Neuron (in vitro differentiated cells): ENCODE results near the gene PCARE.

Source experiments
- H2AFZ ChIP-seq: one replicate; pipeline ENCODE4 v1.6.1; 2013; ENCODE audit warnings: low read depth, mild to moderate bottlenecking, inconsistent platforms, low read length, moderate library complexity
- H3K27me3 ChIP-seq: one replicate; pipeline ENCODE4 v1.6.1; 2013; ENCODE audit warnings: low read length; ENCODE audit not compliant: insufficient read depth
- H3K36me3 ChIP-seq: one replicate; pipeline ENCODE4 v1.6.1; 2013; ENCODE audit warnings: low read length; ENCODE audit not compliant: insufficient read depth
- H3K4me1 ChIP-seq: one replicate; pipeline ENCODE4 v1.6.1; 2013; ENCODE audit warnings: low read length; ENCODE audit not compliant: insufficient read depth
- H3K4me3 ChIP-seq: 2 replicates; pipeline ENCODE4 v1.5.1; 2013; ENCODE audit warnings: mild to moderate bottlenecking, low read length, moderate library complexity
- H3K9me3 ChIP-seq: one replicate; pipeline ENCODE4 v1.6.1; 2013; ENCODE audit warnings: low read length

PCARE gene

GRCh38 chr2:29074411-29074810, at the start of gene PCARE:
Gene PCARE, minus strand, starts transcription at chr2:29074523. Its CDS starts 262 bp downstream, at chr2:29074261.
- H3K36me3 ChIP-seq = no peaks in the 10 kb centered on the region
- H3K4me3 ChIP-seq = no peak within 1 kb of the TSS
- peaks cover 4% of the 10 kb centered on the region for H3K9me3 ChIP-seq
- H3K27me3 ChIP-seq = no peaks in the 10 kb centered on the region
- no peak within 1 kb of the TSS for H2AFZ ChIP-seq
- peaks cover 19% of the 10 kb centered on the region for H3K4me1 ChIP-seq

- Histone ChIP-seq H2AFZ (no peak overlapping the region), H3K4me1 (no peaks in the 10 kb centered on the region), H3K4me3 (no peak overlapping the region), H3K27me3 (no peaks in the 10 kb centered on the region), H3K9me3 (peaks cover 10% of the 10 kb centered on the region), H3K36me3 (no peaks in the 10 kb centered on the region)
These were observed 49.5 kb upstream of the PCARE start for GRCh38 chr2:29123617-29124349.

- no peak overlapping the region for H3K4me3 ChIP-seq
- H3K4me1 ChIP-seq = no peaks in the 10 kb centered on the region
- peaks cover 10% of the 10 kb centered on the region for H3K9me3 ChIP-seq
- H2AFZ ChIP-seq = no peak overlapping the region
- no peaks in the 10 kb centered on the region for H3K36me3 ChIP-seq
- no peaks in the 10 kb centered on the region for H3K27me3 ChIP-seq
These were observed 46.5 kb upstream of the PCARE start for GRCh38 chr2:29120846-29121245.

GRCh38 chr2:29119211-29119610, 44.9 kb upstream of the PCARE start:
- Histone ChIP-seq H3K9me3 (peaks cover 4% of the 10 kb centered on the region), H3K36me3 (no peaks in the 10 kb centered on the region), H2AFZ (no peak overlapping the region), H3K4me1 (no peaks in the 10 kb centered on the region), H3K27me3 (peaks cover 9% of the 10 kb centered on the region), H3K4me3 (no peak overlapping the region)

GRCh38 chr2:29117636-29118303, 43.4 kb upstream of the PCARE start:
- Histone ChIP-seq H3K9me3 (no peaks in the 10 kb centered on the region), H2AFZ (no peak overlapping the region), H3K27me3 (peaks cover 18% of the 10 kb centered on the region), H3K36me3 (no peaks in the 10 kb centered on the region), H3K4me1 (no peaks in the 10 kb centered on the region), H3K4me3 (no peak overlapping the region)

- Histone ChIP-seq H3K27me3 (peaks cover 18% of the 10 kb centered on the region), H3K4me1 (no peaks in the 10 kb centered on the region), H3K36me3 (no peaks in the 10 kb centered on the region), H3K9me3 (no peaks in the 10 kb centered on the region), H2AFZ (peak overlapping the region; percentile 62), H3K4me3 (peak overlapping the region; percentile 50)
These were observed 41.8 kb upstream of the PCARE start for GRCh38 chr2:29115797-29116781.

GRCh38 chr2:29114946-29115609, 40.8 kb upstream of the PCARE start, which contains the start of gene CLIP4:
Gene CLIP4, plus strand, starts transcription at chr2:29115415. Its CDS starts 5,974 bp downstream, at chr2:29121389.
- Histone ChIP-seq H3K27me3 (peaks cover 18% of the 10 kb centered on the region), H2AFZ (peak within 1 kb of the TSS; percentile 68), H3K4me3 (peak within 1 kb of the TSS; percentile 50), H3K9me3 (no peaks in the 10 kb centered on the region), H3K4me1 (no peaks in the 10 kb centered on the region), H3K36me3 (no peaks in the 10 kb centered on the region)

GRCh38 chr2:29114586-29114945, 40.2 kb upstream of the PCARE start:
- Histone ChIP-seq H2AFZ (no peak overlapping the region), H3K4me3 (peak overlapping the region; percentile 50)

GRCh38 chr2:29113891-29114321, 39.6 kb upstream of the PCARE start:
- Histone ChIP-seq H3K36me3 (no peaks in the 10 kb centered on the region), H3K9me3 (no peaks in the 10 kb centered on the region), H3K27me3 (peaks cover 18% of the 10 kb centered on the region), H3K4me3 (no peak overlapping the region), H2AFZ (no peak overlapping the region), H3K4me1 (no peaks in the 10 kb centered on the region)

More at GRCh38 chr2:29114586-29114945, 40.2 kb upstream of the PCARE start:
- peaks cover 18% of the 10 kb centered on the region for H3K27me3 ChIP-seq
- H3K9me3 ChIP-seq = no peaks in the 10 kb centered on the region
- no peaks in the 10 kb centered on the region for H3K4me1 ChIP-seq
- no peaks in the 10 kb centered on the region for H3K36me3 ChIP-seq

- Histone ChIP-seq H3K36me3 (no peaks in the 10 kb centered on the region), H2AFZ (no peak overlapping the region), H3K4me1 (no peaks in the 10 kb centered on the region), H3K27me3 (peaks cover 18% of the 10 kb centered on the region), H3K9me3 (no peaks in the 10 kb centered on the region), H3K4me3 (no peak overlapping the region)
These were observed 38.8 kb upstream of the PCARE start for GRCh38 chr2:29113027-29113686.

- no peaks in the 10 kb centered on the region for H3K4me1 ChIP-seq
- no peaks in the 10 kb centered on the region for H3K9me3 ChIP-seq
- peaks cover 18% of the 10 kb centered on the region for H3K27me3 ChIP-seq
- H3K36me3 ChIP-seq = no peaks in the 10 kb centered on the region
- no peak overlapping the region for H2AFZ ChIP-seq
- H3K4me3 ChIP-seq = no peak overlapping the region
These were observed 38.1 kb upstream of the PCARE start for GRCh38 chr2:29112379-29112778.

- no peak overlapping the region for H3K4me3 ChIP-seq
- H3K27me3 ChIP-seq = peaks cover 18% of the 10 kb centered on the region
- no peak overlapping the region for H2AFZ ChIP-seq
- no peaks in the 10 kb centered on the region for H3K9me3 ChIP-seq
- no peaks in the 10 kb centered on the region for H3K36me3 ChIP-seq
- no peaks in the 10 kb centered on the region for H3K4me1 ChIP-seq
These were observed 36.7 kb upstream of the PCARE start for GRCh38 chr2:29110916-29111535.
